Muscle layer of duodenum (tissue), 2 donors: ENCODE measurements around the gene SCAPER.
"Not testable (repeated sequence)": the region's sequence is repeated elsewhere in the genome, so short reads cannot be mapped to it uniquely, and the experiment has no call there.

Source experiments
- H3K27ac ChIP-seq: one replicate; pipeline ENCODE4 v1.7.0; 2013; ENCODE audit warnings: mild to moderate bottlenecking, low read length
- H3K27me3 ChIP-seq: one replicate; pipeline ENCODE4 v1.7.0; 2013; ENCODE audit warnings: low read depth, mild to moderate bottlenecking, control low read depth, low read length
- H3K36me3 ChIP-seq, 2 donors: one replicate each; pipeline ENCODE4 v1.7.0; 2013; ENCODE audit warnings: low read length in 2 of 2, control low read depth in 1 of 2, mild to moderate bottlenecking in 1 of 2; ENCODE audit not compliant: insufficient read depth in 2 of 2, control insufficient read depth in 1 of 2
- H3K4me1 ChIP-seq, 2 donors: one replicate each; pipeline ENCODE4 v1.7.0; 2013; ENCODE audit warnings: low read length in 2 of 2, mild to moderate bottlenecking in 2 of 2, control low read depth in 1 of 2, moderate library complexity in 1 of 2; ENCODE audit not compliant: insufficient read depth in 2 of 2, control insufficient read depth in 1 of 2
- H3K4me3 ChIP-seq, 2 donors: one replicate each; pipeline ENCODE4 v1.7.0; 2013; ENCODE audit warnings: low read length in 2 of 2, low read depth in 1 of 2, mild to moderate bottlenecking in 1 of 2
- H3K9me3 ChIP-seq, 2 donors: one replicate each; pipeline ENCODE4 v1.7.0; 2013; ENCODE audit warnings: low read length in 2 of 2, control low read depth in 1 of 2, mild to moderate bottlenecking in 1 of 2; ENCODE audit not compliant: control insufficient read depth in 1 of 2
- donor health status: healthy.

Gene SCAPER

GRCh38 chr15:76873066-76873465 is 32.1 kb downstream of the SCAPER start:
- H3K27ac ChIP-seq, H3K27me3 ChIP-seq, H3K9me3 ChIP-seq, H3K36me3 ChIP-seq, H3K4me1 ChIP-seq, H3K4me3 ChIP-seq: not testable (repeated sequence)

- Histone ChIP-seq H3K4me1 (no peaks in the 10 kb centered on the region), H3K27ac (no peak overlapping the region), H3K9me3 (no peaks in the 10 kb centered on the region), H3K4me3 (no peak overlapping the region), H3K27me3 (no peaks in the 10 kb centered on the region), H3K36me3 (peaks cover 0 to 10% of the 10 kb centered on the region in 2 donors)
Measured at GRCh38 chr15:76871930-76872329, 33.2 kb downstream of the SCAPER start.

GRCh38 chr15:76868740-76869139 is 36.4 kb downstream of the SCAPER start:
- H3K9me3 ChIP-seq = no peaks in the 10 kb centered on the region

GRCh38 chr15:76866716-76867321 is 38.3 kb downstream of the SCAPER start:
- Histone ChIP-seq H3K27me3 (no peaks in the 10 kb centered on the region), H3K4me3 (no peak overlapping the region), H3K27ac (no peak overlapping the region), H3K36me3 (no peaks in the 10 kb centered on the region), H3K4me1 (peaks cover 0 to 9% of the 10 kb centered on the region in 2 donors), H3K9me3 (no peaks in the 10 kb centered on the region)

More at GRCh38 chr15:76868740-76869139, 36.4 kb downstream of the SCAPER start:
- Histone ChIP-seq H3K36me3 (no peaks in the 10 kb centered on the region), H3K4me3 (no peak overlapping the region), H3K27ac (no peak overlapping the region), H3K4me1 (peaks cover 0 to 9% of the 10 kb centered on the region in 2 donors), H3K27me3 (no peaks in the 10 kb centered on the region)

DNA sequence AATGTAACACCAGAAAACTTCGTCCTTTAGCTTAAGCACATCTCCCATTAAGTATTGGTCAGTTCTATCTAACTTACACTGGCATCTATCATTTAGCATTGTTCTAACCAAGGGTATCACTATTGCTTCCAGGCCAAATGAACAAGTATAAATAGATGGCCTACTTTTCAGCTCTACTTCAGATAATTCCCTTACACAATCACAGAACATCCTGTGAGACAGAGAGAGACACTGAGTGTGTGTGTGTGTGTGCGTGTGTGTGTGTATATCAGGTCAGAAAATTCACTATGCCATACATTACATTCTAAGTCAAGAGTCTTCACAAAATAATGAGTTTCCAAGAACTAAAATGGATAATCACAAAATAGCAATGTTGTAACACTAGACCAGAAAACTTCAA is 39.1 kb downstream of the SCAPER start:
- no peak overlapping the region for H3K27ac ChIP-seq
- no peaks in the 10 kb centered on the region for H3K36me3 ChIP-seq
- no peak overlapping the region for H3K4me3 ChIP-seq
- no peaks in the 10 kb centered on the region for H3K27me3 ChIP-seq
- peaks cover 0 to 9% of the 10 kb centered on the region in 2 donors for H3K4me1 ChIP-seq
- no peaks in the 10 kb centered on the region for H3K9me3 ChIP-seq

- Histone ChIP-seq H3K9me3 (no peaks in the 10 kb centered on the region), H3K4me3 (no peak overlapping the region), H3K4me1 (peaks cover 0 to 9% of the 10 kb centered on the region in 2 donors), H3K36me3 (no peaks in the 10 kb centered on the region), H3K27me3 (no peaks in the 10 kb centered on the region), H3K27ac (no peak overlapping the region)
Measured at GRCh38 chr15:76865548-76865991, 39.6 kb downstream of the SCAPER start.

- Histone ChIP-seq H3K36me3 (no peaks in the 10 kb centered on the region), H3K4me3 (no peak overlapping the region), H3K4me1 (peaks cover 0 to 9% of the 10 kb centered on the region in 2 donors), H3K27ac (no peak overlapping the region), H3K27me3 (no peaks in the 10 kb centered on the region), H3K9me3 (no peaks in the 10 kb centered on the region)
Measured at GRCh38 chr15:76864586-76864985, 40.6 kb downstream of the SCAPER start.

DNA sequence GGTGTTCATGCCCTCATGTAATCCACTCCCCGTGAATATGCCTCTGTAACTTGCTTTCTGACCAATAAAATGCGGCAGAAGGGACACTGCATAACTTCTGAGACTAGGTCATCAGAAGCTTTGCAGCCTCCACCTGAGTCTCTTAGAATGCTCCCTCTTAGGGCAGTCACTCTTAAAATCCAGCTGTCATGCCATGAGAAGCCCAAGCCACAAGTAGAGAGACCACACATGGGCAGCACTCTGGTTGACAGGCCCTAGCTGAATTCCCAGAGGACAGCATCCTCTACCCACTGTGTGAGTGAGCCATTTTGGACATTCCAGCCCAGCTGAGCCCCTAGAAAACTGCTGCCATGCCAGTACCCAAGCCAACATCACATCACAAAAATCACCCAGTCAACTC is 41.4 kb downstream of the SCAPER start:
- Histone ChIP-seq H3K27me3 (no peaks in the 10 kb centered on the region), H3K4me1 (peaks cover 0 to 9% of the 10 kb centered on the region in 2 donors), H3K27ac (no peak overlapping the region), H3K36me3 (no peaks in the 10 kb centered on the region), H3K4me3 (no peak overlapping the region), H3K9me3 (no peaks in the 10 kb centered on the region)

DNA sequence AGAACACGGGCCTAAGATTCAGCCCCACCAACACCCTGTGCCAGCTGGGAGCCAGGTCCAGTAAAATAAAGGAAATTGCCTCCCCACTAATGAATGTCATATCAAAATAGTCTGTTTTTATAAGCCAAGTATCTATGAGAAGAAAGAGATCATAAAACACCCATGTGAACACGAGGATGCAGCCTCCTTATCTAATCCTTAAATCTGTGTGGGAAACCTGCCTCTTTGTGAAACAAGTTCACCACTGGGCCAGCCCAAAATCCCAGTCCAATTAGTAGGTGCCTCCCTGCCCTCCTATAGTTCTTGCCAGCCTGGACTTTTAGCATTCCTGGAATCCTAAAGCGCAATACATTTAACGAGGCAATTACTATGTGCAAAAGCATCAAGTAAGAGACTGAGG is 42.0 kb downstream of the SCAPER start:
- no peaks in the 10 kb centered on the region for H3K9me3 ChIP-seq
- H3K4me1 ChIP-seq = peaks cover 0 to 9% of the 10 kb centered on the region in 2 donors
- H3K36me3 ChIP-seq = no peaks in the 10 kb centered on the region
- H3K27ac ChIP-seq = no peak overlapping the region
- H3K27me3 ChIP-seq = no peaks in the 10 kb centered on the region
- H3K4me3 ChIP-seq = no peak overlapping the region

DNA sequence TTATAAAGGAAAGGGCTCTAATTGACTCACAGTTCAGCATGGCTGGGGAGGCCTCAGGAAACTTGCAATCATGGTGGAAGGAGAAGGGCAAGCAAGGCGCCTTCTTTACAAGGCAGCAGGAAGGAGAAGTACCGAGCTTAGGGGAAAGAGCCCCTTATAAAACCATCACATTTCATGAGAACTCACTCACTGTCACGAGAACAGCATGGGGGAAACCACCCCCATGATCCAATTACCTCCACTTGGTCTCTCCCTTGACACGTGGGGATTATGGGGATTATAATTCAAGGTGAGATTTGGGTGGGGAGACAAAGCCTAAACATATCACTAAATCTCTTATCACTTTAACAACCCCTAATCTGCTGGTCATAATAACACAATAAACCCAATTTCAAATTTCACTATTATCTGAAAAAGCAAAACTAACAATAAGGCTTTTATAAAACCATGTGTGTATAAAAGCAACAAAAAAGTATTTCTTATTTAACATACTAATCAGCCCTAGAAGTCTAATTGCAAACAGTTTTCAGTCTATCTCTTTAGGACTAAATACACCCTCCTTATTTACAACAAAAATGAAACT is 43.2 kb downstream of the SCAPER start:
- no peaks in the 10 kb centered on the region for H3K27me3 ChIP-seq
- H3K4me3 ChIP-seq = no peak overlapping the region
- H3K27ac ChIP-seq = no peak overlapping the region
- H3K36me3 ChIP-seq = no peaks in the 10 kb centered on the region
- peaks cover 0 to 9% of the 10 kb centered on the region in 2 donors for H3K4me1 ChIP-seq
- H3K9me3 ChIP-seq = no peaks in the 10 kb centered on the region

DNA sequence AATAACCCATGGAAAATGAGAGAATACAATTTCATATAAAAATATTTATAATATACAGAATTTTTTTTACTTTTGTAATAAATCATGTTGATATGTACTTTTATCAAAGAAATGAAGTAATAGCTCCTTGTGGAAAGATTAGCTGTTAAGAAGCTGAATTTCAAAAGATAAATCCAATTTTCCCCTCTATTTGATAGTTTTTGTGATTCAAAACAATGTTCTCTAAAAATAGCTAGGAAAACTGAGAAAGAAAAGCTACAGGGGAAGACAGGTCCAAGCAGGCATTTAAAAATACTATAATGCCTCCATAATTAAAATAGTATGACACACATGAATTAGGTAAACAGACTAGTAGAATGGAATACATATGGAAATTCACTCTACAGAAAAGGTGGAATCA is 44.9 kb downstream of the SCAPER start:
- H3K27ac ChIP-seq = no peak overlapping the region
- no peaks in the 10 kb centered on the region for H3K9me3 ChIP-seq

GRCh38 chr15:76850367-76850766 is 54.8 kb downstream of the SCAPER start:
- not testable (repeated sequence) for H3K27me3 ChIP-seq, H3K27ac ChIP-seq, H3K4me3 ChIP-seq, H3K4me1 ChIP-seq
- Histone ChIP-seq H3K36me3 (peaks cover 0 to 41% of the 10 kb centered on the region in 2 donors), H3K9me3 (peaks cover 0 to 16% of the 10 kb centered on the region in 2 donors)

More for the DNA sequence above, 44.9 kb downstream of the SCAPER start:
- H3K36me3 ChIP-seq = peaks cover 0 to under 1% of the 10 kb centered on the region in 2 donors
- peaks cover 0 to 3% of the 10 kb centered on the region in 2 donors for H3K4me1 ChIP-seq
- H3K4me3 ChIP-seq = no peak overlapping the region
- no peaks in the 10 kb centered on the region for H3K27me3 ChIP-seq
